Hepatic stellate cell (primary cell): ENCODE measurements around the gene INPP4B.

Experiments
- DNase-seq: peaks from one replicate; pipeline ENCODE4 v3.0.0; 2011; ENCODE audit warnings: low spot score

The INPP4B gene

DNA sequence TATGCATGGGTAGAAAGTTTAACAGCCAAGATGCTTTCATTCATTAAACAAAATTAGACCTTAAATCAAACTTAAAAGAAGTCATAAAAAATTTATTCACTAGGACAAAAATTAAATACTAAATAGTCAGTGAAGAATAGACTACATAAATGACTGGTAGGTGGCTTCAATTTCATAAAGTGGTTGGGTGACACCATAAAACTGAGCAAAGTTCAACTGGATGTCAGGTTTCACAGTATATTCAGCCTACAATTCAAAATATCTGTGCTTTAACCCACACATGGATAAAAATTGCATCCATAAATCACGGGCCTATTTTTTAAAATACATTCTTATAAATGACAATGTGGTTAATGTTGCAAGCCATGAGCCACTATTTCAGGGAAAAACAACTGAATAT lies 627.4 kb downstream of the INPP4B start:
- DNase-seq: no peak

DNA sequence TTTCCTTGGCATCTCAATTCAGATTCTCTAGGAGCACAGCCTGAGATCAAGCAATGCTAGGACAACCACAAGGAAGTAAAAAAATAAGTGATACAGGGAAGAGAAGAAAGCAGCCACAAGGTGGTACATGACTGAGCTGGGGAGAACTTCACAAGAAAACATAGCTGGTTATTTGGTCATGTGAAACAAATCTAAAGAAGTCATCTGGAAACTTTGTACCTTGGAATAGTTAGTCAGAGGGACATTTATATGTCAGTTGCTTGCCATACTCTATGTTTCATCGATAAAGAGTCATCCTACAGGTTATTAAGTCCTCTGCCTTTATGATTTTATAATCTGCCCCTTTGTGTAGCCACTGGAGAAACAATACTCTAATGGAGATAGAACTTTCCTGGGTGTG lies 634.7 kb downstream of the INPP4B start:
- DNase-seq: no peak

GRCh38 chr4:142203505-142203904 lies 642.6 kb downstream of the INPP4B start:
- no peak for DNase-seq

- no peak for DNase-seq
Observed at GRCh38 chr4:142202404-142203332, 643.4 kb downstream of the INPP4B start.

DNA sequence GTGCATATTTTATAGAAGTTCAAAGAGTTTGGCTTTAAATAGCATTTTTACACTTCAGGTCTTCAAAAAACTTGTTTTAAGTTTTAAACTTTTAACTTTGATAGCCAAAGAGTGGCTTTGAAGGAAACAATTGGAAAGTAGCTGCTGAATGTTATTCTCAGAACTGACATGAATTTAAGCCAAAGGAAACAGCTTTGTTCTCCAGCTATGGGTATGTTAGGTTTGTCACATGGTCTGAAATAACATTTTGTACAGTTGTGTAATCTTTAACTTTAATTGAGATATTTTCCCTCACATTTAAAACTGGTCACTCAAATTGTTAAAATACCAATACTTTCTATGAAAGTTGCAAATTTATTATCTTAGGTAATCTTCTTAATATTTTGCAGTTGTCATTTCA lies 645.1 kb downstream of the INPP4B start:
- no peak for DNase-seq

DNA sequence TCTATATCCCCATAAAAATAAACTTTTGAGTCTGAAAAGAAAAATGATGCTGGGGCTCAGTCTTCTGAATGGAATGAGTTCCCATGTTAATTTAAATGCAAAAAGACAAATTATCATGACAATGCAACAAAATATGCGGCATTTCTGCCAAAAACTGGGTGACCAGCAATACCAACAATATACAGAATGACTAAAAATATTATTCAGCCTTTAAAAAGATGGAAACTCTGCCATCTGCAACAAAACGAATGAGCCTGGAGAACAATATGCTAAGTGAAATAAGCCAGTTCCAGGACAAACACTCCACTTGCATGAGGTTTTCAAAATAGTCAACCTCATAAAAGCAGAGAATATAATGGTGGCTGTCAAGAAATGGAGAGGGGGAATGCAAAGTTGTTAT lies 651.2 kb downstream of the INPP4B start:
- no peak for DNase-seq

DNA sequence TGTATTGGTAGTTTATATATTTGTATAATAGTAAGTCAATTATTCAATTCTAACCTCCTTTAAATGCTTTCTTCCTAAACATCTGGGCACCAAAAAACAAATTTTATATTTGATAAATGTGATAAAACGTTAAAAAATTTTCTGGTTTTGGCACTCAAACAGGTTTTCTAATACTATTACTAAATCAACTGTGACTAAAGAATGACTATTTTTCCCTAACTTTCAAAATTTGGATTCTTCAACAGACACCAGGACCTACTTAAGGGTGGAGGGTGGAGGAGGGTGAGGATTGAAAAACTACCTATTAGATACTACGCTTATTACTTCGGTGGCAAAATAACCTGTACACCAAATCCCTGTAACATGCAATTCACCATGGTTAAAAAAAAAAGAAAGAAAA lies 654.2 kb downstream of the INPP4B start:
- DNase-seq: no peak

GRCh38 chr4:142181021-142181420 lies 665.1 kb downstream of the INPP4B start:
- no peak for DNase-seq

GRCh38 chr4:142169216-142169615 lies 676.9 kb downstream of the INPP4B start:
- DNase-seq: peak; percentile 0

GRCh38 chr4:142168181-142168580 lies 677.9 kb downstream of the INPP4B start:
- no peak for DNase-seq

- no peak for DNase-seq
Observed at GRCh38 chr4:142164767-142165500, 681.2 kb downstream of the INPP4B start.

DNA sequence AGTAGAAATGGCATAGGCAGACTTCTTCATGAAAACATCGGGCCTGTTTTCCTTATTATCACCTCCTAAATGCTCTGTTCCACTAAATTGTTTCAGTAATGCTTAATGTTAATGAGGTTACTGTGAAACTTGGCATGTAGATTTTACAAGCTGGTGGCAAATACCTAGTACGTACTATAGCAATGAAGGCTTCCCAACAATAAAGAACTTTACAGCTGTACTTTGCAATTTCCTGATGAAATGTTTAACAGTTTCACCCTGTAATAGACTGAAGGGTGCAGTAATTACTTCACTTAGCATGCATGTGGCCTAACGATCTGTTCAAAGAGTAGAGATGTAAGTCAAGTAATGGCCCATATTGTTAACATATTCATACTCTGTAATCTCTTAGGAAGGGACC lies 685.0 kb downstream of the INPP4B start:
- no peak for DNase-seq

- DNase-seq: no peak
Observed at GRCh38 chr4:142160509-142160908, 685.6 kb downstream of the INPP4B start.

DNA sequence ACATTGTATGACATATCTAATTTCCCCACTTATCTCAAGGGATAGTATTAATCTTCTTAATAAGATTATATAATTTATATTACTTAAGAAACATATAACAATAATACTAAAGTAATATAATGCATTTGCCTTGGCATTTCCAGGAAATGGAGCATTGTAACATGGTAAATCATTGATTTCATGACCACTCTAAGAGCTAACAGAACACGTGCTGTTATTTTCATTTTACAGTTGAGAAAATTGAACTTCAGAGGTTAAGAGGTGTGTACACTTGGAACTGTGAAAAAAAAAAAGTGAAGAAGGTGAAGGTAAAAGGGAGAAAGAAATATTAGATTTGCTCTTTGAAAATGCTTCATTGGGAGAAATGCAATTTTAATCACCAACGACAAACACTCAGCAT lies 687.1 kb downstream of the INPP4B start:
- DNase-seq: no peak

- DNase-seq: no peak
Observed at GRCh38 chr4:142156256-142156655, 689.8 kb downstream of the INPP4B start.

GRCh38 chr4:142155347-142155746 lies 690.8 kb downstream of the INPP4B start:
- no peak for DNase-seq

DNA sequence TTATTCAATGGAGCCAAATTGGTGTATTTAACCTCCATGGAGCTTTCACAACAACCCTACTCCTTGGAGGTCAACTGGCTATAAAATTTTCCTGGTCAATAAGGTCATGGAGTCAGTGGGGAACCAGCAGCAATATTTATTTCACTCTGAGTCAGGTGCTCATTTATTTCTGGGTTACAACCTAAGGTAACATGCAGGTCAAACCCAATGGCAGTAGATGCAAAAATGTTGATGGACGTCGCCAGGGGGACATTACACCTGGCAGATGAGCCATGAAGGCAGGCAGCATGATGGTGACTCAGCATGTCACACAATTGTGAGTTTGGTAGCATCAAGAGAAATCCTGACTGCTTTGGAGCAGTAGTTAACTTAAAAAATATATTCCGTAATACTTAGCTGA lies 695.6 kb downstream of the INPP4B start:
- DNase-seq: no peak

GRCh38 chr4:142144813-142145212 lies 701.3 kb downstream of the INPP4B start:
- no peak for DNase-seq

DNA sequence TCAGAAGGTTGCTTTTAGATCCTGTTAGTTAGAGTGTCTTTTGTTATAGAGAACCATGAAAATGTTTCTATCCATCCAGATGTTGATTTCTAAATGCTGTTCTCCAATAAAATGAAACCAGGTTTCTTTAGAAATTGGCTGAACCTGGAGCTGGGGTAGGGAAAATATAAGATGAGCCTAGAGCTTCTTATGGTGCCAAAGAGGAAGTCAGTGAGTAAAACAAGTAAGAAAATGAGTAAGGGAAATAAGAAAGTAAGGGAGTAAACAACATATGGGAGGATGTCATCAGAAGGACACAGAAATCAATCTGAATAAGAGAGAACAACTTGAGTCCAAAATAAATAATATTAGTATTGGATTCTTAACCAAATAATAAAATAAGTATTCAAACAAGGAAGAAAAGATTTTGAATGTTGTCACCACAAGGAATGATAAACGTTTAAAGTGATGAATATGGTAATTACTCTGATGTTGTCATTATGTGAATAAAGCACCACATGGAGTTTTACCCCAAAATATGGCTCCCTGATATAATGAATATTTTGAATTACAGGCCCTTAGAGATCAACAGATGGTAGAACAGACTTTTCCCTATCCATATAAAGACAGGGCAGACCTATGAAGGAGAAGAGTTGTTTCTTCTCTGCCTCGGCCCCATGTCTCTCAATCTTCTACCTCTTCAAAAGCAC lies 703.6 kb downstream of the INPP4B start:
- no peak for DNase-seq

- DNase-seq: no peak
Observed at GRCh38 chr4:142141224-142141623, 704.9 kb downstream of the INPP4B start.

DNA sequence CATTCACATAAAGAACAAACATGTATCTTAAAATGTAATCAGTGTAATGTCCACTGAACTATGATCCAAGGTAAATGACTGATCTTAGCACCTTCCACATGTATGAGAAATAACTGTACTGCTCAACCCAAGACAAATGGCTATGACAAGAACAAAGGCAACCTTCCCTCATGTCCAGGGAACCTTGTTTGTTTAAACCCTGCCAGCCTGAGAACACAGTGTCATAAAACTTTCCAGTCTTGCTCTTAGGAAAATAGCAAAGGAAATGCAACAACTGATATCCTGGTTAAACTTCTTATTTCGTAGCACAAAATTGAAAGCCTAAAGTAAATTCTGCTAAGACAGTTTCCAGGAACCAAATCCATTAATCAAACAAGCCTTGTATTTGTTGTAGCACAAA lies 715.4 kb downstream of the INPP4B start:
- DNase-seq: no peak

- no peak for DNase-seq
Observed at GRCh38 chr4:142129931-142130330, 716.2 kb downstream of the INPP4B start.

GRCh38 chr4:142129473-142129872 lies 716.6 kb downstream of the INPP4B start:
- DNase-seq: no peak
